Heart right ventricle (tissue), 16 donors: Measurements from ENCODE around the gene HIGD1C. TPM values are rescaled to one million over a fixed set of nuclear protein-coding genes. Genes with fewer than 3 reads are reported as not detected.
A peak's percentile ranks its signal among the peaks of the same experiment; 100 is the strongest.

ENCODE experiments used
- ATAC-seq, 8 donors: fragments of 200-7000 bp; cut with Tn5 transposase; one replicate each; pipeline ENCODE4 v1.9.1; 2020; ENCODE audit warnings: mild to moderate bottlenecking in 8 of 8, moderate library complexity in 8 of 8, moderate number of reproducible peaks in 1 of 8
- DNase-seq, 2 donors: peaks; one replicate each; pipeline ENCODE4 v3.0.0-alpha.2; 2020
- H3K27ac ChIP-seq, 10 donors: fragments of 200-600 bp; sonication (generic) in 2 of 10; one replicate each; pipeline versions ENCODE4 v1.5.0 to v1.8.0; 2020 to 2022; ENCODE audit warnings: mild to moderate bottlenecking in 3 of 10
- H3K27me3 ChIP-seq, 7 donors: fragments of 200-600 bp; one replicate each; pipeline ENCODE4 v1.8.0; 2021 to 2022; ENCODE audit warnings: mild to moderate bottlenecking in 2 of 7
- H3K36me3 ChIP-seq, 9 donors: fragments of 200-600 bp; sonication (generic) in 1 of 9; one replicate each; pipeline versions ENCODE4 v1.5.0 to v1.8.0; 2020 to 2022; ENCODE audit warnings: mild to moderate bottlenecking in 2 of 9
- H3K4me1 ChIP-seq, 9 donors: fragments of 200-600 bp; sonication (generic) in 1 of 9; one replicate each; pipeline versions ENCODE4 v1.5.0 to v1.8.0; 2020 to 2022; ENCODE audit warnings: mild to moderate bottlenecking in 4 of 9
- H3K4me3 ChIP-seq, 10 donors: fragments of 200-600 bp; sonication (generic) in 2 of 10; one replicate each; pipeline versions ENCODE4 v1.5.0 to v1.8.0; 2020 to 2022; ENCODE audit warnings: mild to moderate bottlenecking in 7 of 10, moderate library complexity in 2 of 10
- H3K9me3 ChIP-seq, 11 donors: fragments of 200-600 bp in 10 of 11; sonication (generic) in 2 of 11; one replicate each; pipeline versions ENCODE4 v1.5.0 to v1.8.0; 2013 to 2022; ENCODE audit warnings: mild to moderate bottlenecking in 2 of 11, control low read depth in 1 of 11, moderate library complexity in 1 of 11
- CTCF ChIP-seq, 9 donors: fragments of 200-600 bp; sonication (generic) in 2 of 9; IDR thresholded peaks; one replicate each; pipeline versions ENCODE4 v1.5.0 to v1.8.0; 2021 to 2022; ENCODE audit warnings: antibody characterized with exemption in 9 of 9, mild to moderate bottlenecking in 5 of 9, moderate library complexity in 1 of 9
- WGBS, 2 donors: extraction: QIAGEN DNeasy Blood & Tissue Kit; methylation state at CpG; one replicate each; pipeline ENCODE4 v1.1.7; 2013; ENCODE audit warnings: inconsistent platforms in 1 of 2; 5-methylcytosine and 5-hydroxymethylcytosine counted together
- intact Hi-C, 10 donors: fragments of 100-400 bp; cut with DNase I; formaldehyde crosslinking; loops; one replicate each; pipeline versions ENCODE4 v1.11.1 to v1.14.2; 2022
- polyA plus RNA-seq, 2 donors: library from polyadenylated mRNA; stranded (reverse); fragments of 200-250 nt; gene quantifications; one replicate each; pipeline ENCODE4 v1.2.3, GENCODE V29; 2013
- total RNA-seq, 10 donors: library from RNA; stranded (reverse); fragmentation: NEBNext Ultra II Directional in 3 of 10; extraction: Animal tissue kit (Norgen Biotek cat#: 25700) in 3 of 10; gene quantifications; one replicate each; pipeline versions ENCODE4 v1.2.1 to v1.2.4, GENCODE V29; 2021 to 2023
- donor health status: Arrhythmogenic right ventricular cardiomyopathy.
- donor health status: ischemic (EF 13 %, LVEDD 7.1; RV severe dilation, severe dysfunction).
- donor health status: healthy with polysubstance abuse.
- donor health status: DM: no; HTN: yes; CAD: no.
- donor health status: DM: no; HTN: no; CAD: no.
- donor health status: ischemic (EF 25% LVEDD 6.9; RV normal size, moderate dysfunction).
- donor health status: ischemic (EF 25% LVEDD 5.7; RV mildly dilated, moderate dysfunction).
- donor health status: healthy.
- donor health status: DM: yes; HTN: yes; CAD: no.
- donor health status: Ischemic cardiomyopathy.
- donor health status: ischemic (EF 35%, LVEDD 5.7; RV mildly dilated, moderate dysfunction).
- donor health status: nonischemic (EF 11% LVEDD 7.7; RV severe dilation, severe dysfunction).
- donor health status: DM: yes; HTN: yes; CAD: no.
- donor health status: PGD.
- donor health status: ischemic (EF 29% LVEDD 5.4; RV normal size, mild dysfunction).
- donor health status: nonischemic (EF 23%, LVEDD 6.1; RV moderate dilation, normal function).

The HIGD1C gene
- total and polyA plus RNA-seq, 12 donors, result not detected

GRCh38 chr12:50990147-50990727 is 37.9 kb downstream of the HIGD1C start:
- Histone ChIP-seq H3K27ac (no peak overlapping the region), H3K4me3 (no peak overlapping the region), H3K9me3 (no peaks in the 10 kb centered on the region), H3K36me3 (peaks cover 0 to 94% (median 44%) of the 10 kb centered on the region in 9 donors), H3K27me3 (no peaks in the 10 kb centered on the region), H3K4me1 (peaks cover 0 to 28% (median 12%) of the 10 kb centered on the region in 9 donors)
- DNase-seq (no peak), ATAC-seq (no peak)
- intact Hi-C loops, result no loop called here
- 93 to 94% methylated on average over 4 of the region's 4 CpGs for WGBS, 2 donors
- TF ChIP-seq CTCF (IDR thresholded peaks at IDR 0.05), result no peak

GRCh38 chr12:50990791-50991190 is 38.4 kb downstream of the HIGD1C start:
- 80 to 88% methylated on average over 3 of the region's 3 CpGs for WGBS, 2 donors
- no peaks in the 10 kb centered on the region for H3K27me3 ChIP-seq
- H3K4me3 ChIP-seq, result no peak overlapping the region
- H3K36me3 ChIP-seq, result peaks cover 0 to 100% (median 49%) of the 10 kb centered on the region in 9 donors
- TF ChIP-seq CTCF (IDR thresholded peaks at IDR 0.05), result no peak
- H3K9me3 ChIP-seq, result no peaks in the 10 kb centered on the region
- ATAC-seq (no peak), DNase-seq (no peak)
- intact Hi-C loops, result no loop called here
- peaks cover 0 to 23% (median 6%) of the 10 kb centered on the region in 9 donors for H3K4me1 ChIP-seq
- no peak overlapping the region for H3K27ac ChIP-seq

GRCh38 chr12:50991291-50991690 is 38.9 kb downstream of the HIGD1C start:
- WGBS, 2 donors, result 70 to 73% methylated on average over 6 of the region's 6 CpGs
- TF ChIP-seq CTCF (IDR thresholded peaks at IDR 0.05), result no peak

GRCh38 chr12:50992819-50993218 is 40.5 kb downstream of the HIGD1C start:
- H3K27ac ChIP-seq, result no peak overlapping the region
- DNase-seq, result peak; percentile 17 to 37
- peak in 3 of 8 donors; percentile 31 to 38 (median 33) for ATAC-seq
- H3K36me3 ChIP-seq, result peaks cover 0 to 100% (median 61%) of the 10 kb centered on the region in 9 donors
- 22 to 70% methylated on average over 2 of the region's 2 CpGs for WGBS, 2 donors
- no peaks in the 10 kb centered on the region for H3K9me3 ChIP-seq
- H3K27me3 ChIP-seq, result no peaks in the 10 kb centered on the region
- TF ChIP-seq CTCF (IDR thresholded peaks at IDR 0.05), result no peak
- H3K4me3 ChIP-seq, result no peak overlapping the region
- intact Hi-C loops, result no loop called here
- H3K4me1 ChIP-seq, result peaks cover 0 to 11% (median 0%) of the 10 kb centered on the region in 9 donors

More at GRCh38 chr12:50991291-50991690, 38.9 kb downstream of the HIGD1C start:
- ATAC-seq (peak in 2 of 8 donors; percentile 20 to 38), DNase-seq (no peak)
- Histone ChIP-seq H3K27ac (no peak overlapping the region), H3K27me3 (no peaks in the 10 kb centered on the region), H3K4me3 (no peak overlapping the region), H3K9me3 (no peaks in the 10 kb centered on the region), H3K4me1 (peaks cover 0 to 18% (median 4%) of the 10 kb centered on the region in 9 donors), H3K36me3 (peaks cover 0 to 100% (median 54%) of the 10 kb centered on the region in 9 donors)
- intact Hi-C loops, result no loop called here
